Neural cell (in vitro differentiated cells): ENCODE results near the gene CHST6. TPM values are rescaled to one million over a fixed set of nuclear protein-coding genes. Genes with fewer than 3 reads are reported as not detected.

Experiments
- H2AFZ ChIP-seq: fragments of 200-600, 300-800 bp; sonication (generic), shearing (Covaris generic); 2 replicates; pipeline ENCODE4 v1.6.0; 2014; ENCODE audit warnings: low read depth, mild to moderate bottlenecking, antibody characterized with exemption, low read length, moderate library complexity
- H3F3A ChIP-seq: fragments of 200-600 bp; shearing (Covaris generic); 2 replicates; pipeline ENCODE4 v1.6.1; 2016; ENCODE audit warnings: mild to moderate bottlenecking, moderate library complexity, mixed read lengths, antibody characterized with exemption, low read length; ENCODE audit not compliant: insufficient read depth, poor library complexity, severe bottlenecking
- H3K27ac ChIP-seq: fragments of 200-600, 300-800 bp; sonication (generic), shearing (Covaris generic); 2 replicates; pipeline ENCODE4 v1.5.1; 2014; ENCODE audit warnings: mild to moderate bottlenecking, low read length, moderate library complexity
- H3K27me3 ChIP-seq: fragments of 300-800, 200-600 bp; sonication (generic), shearing (Covaris generic); 2 replicates; pipeline ENCODE4 v1.6.0; 2014; ENCODE audit warnings: mild to moderate bottlenecking, low read depth, low read length, moderate library complexity; ENCODE audit not compliant: insufficient read depth
- H3K36me3 ChIP-seq: fragments of 300-800, 200-600 bp; sonication (generic), shearing (Covaris generic); 2 replicates; pipeline ENCODE4 v1.5.1; 2014; ENCODE audit warnings: mild to moderate bottlenecking, antibody characterized with exemption, low read length, moderate library complexity; ENCODE audit not compliant: insufficient read depth
- H3K4me2 ChIP-seq: fragments of 300-800, 200-600 bp; sonication (generic), shearing (Covaris generic); 2 replicates; pipeline ENCODE4 v1.6.0; 2014; ENCODE audit warnings: mild to moderate bottlenecking, low read length
- H3K4me3 ChIP-seq: fragments of 300-800, 200-600 bp; sonication (generic), shearing (Covaris generic); 2 replicates; pipeline ENCODE4 v1.5.1; 2014; ENCODE audit warnings: mild to moderate bottlenecking, low read length, moderate library complexity
- H3K79me2 ChIP-seq: fragments of 200-600 bp; shearing (Covaris generic); replicated peaks from 2 replicates; pipeline ENCODE4 v1.6.0; 2014; ENCODE audit warnings: mild to moderate bottlenecking, low read length, moderate library complexity; ENCODE audit not compliant: insufficient read depth
- H3K9ac ChIP-seq: fragments of 300-800, 200-600 bp; sonication (generic), shearing (Covaris generic); 2 replicates; pipeline ENCODE4 v1.6.1; 2016; ENCODE audit warnings: mild to moderate bottlenecking, low read length, mixed read lengths
- H3K9me2 ChIP-seq: fragments of 200-600 bp; shearing (Covaris generic); 2 replicates; pipeline ENCODE4 v1.6.1; 2016; ENCODE audit warnings: mild to moderate bottlenecking, low read length, mixed read lengths; ENCODE audit not compliant: insufficient read depth
- H3K9me3 ChIP-seq: fragments of 200-600, 300-800 bp; sonication (generic), shearing (Covaris generic); 2 replicates; pipeline ENCODE4 v1.6.1; 2016; ENCODE audit warnings: mild to moderate bottlenecking, mixed run types, low read length, moderate library complexity, mixed read lengths
- H4K20me1 ChIP-seq: fragments of 200-600 bp; shearing (Covaris generic); 2 replicates; pipeline ENCODE4 v1.6.1; 2016; ENCODE audit warnings: mild to moderate bottlenecking, mixed run types; ENCODE audit not compliant: insufficient read depth
- EP300 ChIP-seq: fragments of 450-650 bp; conservative IDR thresholded peaks from 2 replicates; pipeline ENCODE4 v1.6.1; 2014; ENCODE audit warnings: antibody characterized with exemption, mild to moderate bottlenecking, moderate library complexity; ENCODE audit not compliant: poor library complexity, severe bottlenecking
- EZH2 ChIP-seq: fragments of 200-600, 300-800 bp; shearing (Covaris generic), sonication (generic); IDR thresholded peaks from 2 replicates; pipeline ENCODE4 v1.6.1; 2014; ENCODE audit warnings: antibody characterized with exemption, low read length, borderline replicate concordance, mild to moderate bottlenecking; ENCODE audit not compliant: insufficient read depth, poor library complexity, severe bottlenecking
- MXI1 ChIP-seq: fragments of 450-650 bp; conservative IDR thresholded peaks from 2 replicates; pipeline ENCODE4 v1.6.1; 2014; ENCODE audit warnings: antibody characterized with exemption, mild to moderate bottlenecking; ENCODE audit not compliant: poor library complexity, severe bottlenecking
- POLR2AphosphoS5 ChIP-seq: IDR thresholded peaks from 2 replicates; pipeline ENCODE4 v1.6.1; 2012
- RAD21 ChIP-seq: fragments of 450-650 bp; conservative IDR thresholded peaks from 2 replicates; pipeline ENCODE4 v1.6.1; 2014; ENCODE audit warnings: antibody characterized with exemption, mild to moderate bottlenecking, moderate library complexity
- REST ChIP-seq: IDR thresholded peaks from 2 replicates; pipeline ENCODE4 v1.6.1; 2012; ENCODE audit warnings: borderline replicate concordance
- SMC3 ChIP-seq: fragments of 450-650 bp; conservative IDR thresholded peaks from 2 replicates; pipeline ENCODE4 v1.6.1; 2014; ENCODE audit warnings: antibody characterized with exemption, mild to moderate bottlenecking, moderate library complexity; ENCODE audit not compliant: poor library complexity
- TAF1 ChIP-seq: IDR thresholded peaks from 2 replicates; pipeline ENCODE4 v1.6.1; 2012; ENCODE audit warnings: low read depth
- polyA plus RNA-seq: library from polyadenylated mRNA; depleted of rRNA; stranded (reverse); fragments of >200 nt; gene quantifications from 2 replicates; pipeline ENCODE4 v1.2.3, GENCODE V29; 2014
- TF ChIP-seq, protein P1 (sequence below): fragments of 450-650 bp; IDR thresholded peaks from 2 replicates; pipeline ENCODE4 v1.5.1; 2014; ENCODE audit warnings: antibody characterized with exemption, mild to moderate bottlenecking, moderate library complexity; ENCODE audit not compliant: poor library complexity, severe bottlenecking

CHST6 gene
- polyA plus RNA-seq, 1 donor from 2014 or later = 0.02 TPM

- Histone ChIP-seq H3K4me3 (no peak overlapping the region), H3K4me2 (no peak overlapping the region), H2AFZ (no peak overlapping the region), H3K9me2 (no peaks in the 10 kb centered on the region), H3F3A (no peaks in the 10 kb centered on the region), H3K27ac (no peak overlapping the region), H3K36me3 (no peaks in the 10 kb centered on the region), H3K79me2 (peaks cover 55% of the 10 kb centered on the region), H3K27me3 (no peaks in the 10 kb centered on the region), H3K9ac (no peak overlapping the region), H3K9me3 (no peaks in the 10 kb centered on the region), H4K20me1 (no peaks in the 10 kb centered on the region)
- TF ChIP-seq REST (no peak), SMC3 (no peak), TAF1 (no peak), RAD21 (no peak), POLR2AphosphoS5 (no peak)
These were observed 37.2 kb downstream of the CHST6 start for GRCh38 chr16:75458029-75458428.

GRCh38 chr16:75457485-75458021, 37.7 kb downstream of the CHST6 start:
- Histone ChIP-seq H3K79me2 (peaks cover 54% of the 10 kb centered on the region), H3K27me3 (no peaks in the 10 kb centered on the region), H3K36me3 (no peaks in the 10 kb centered on the region), H3K9me2 (no peaks in the 10 kb centered on the region), H3K4me2 (no peak overlapping the region), H4K20me1 (no peaks in the 10 kb centered on the region), H2AFZ (no peak overlapping the region), H3F3A (no peaks in the 10 kb centered on the region), H3K9me3 (no peaks in the 10 kb centered on the region), H3K27ac (no peak overlapping the region), H3K4me3 (no peak overlapping the region), H3K9ac (no peak overlapping the region)
- TF ChIP-seq POLR2AphosphoS5 = no peak
- no peak for TF ChIP-seq MXI1
- TF ChIP-seq REST = no peak
- no peak for TF ChIP-seq SMC3
- no peak for TF ChIP-seq TAF1
- TF ChIP-seq, protein P1, sequence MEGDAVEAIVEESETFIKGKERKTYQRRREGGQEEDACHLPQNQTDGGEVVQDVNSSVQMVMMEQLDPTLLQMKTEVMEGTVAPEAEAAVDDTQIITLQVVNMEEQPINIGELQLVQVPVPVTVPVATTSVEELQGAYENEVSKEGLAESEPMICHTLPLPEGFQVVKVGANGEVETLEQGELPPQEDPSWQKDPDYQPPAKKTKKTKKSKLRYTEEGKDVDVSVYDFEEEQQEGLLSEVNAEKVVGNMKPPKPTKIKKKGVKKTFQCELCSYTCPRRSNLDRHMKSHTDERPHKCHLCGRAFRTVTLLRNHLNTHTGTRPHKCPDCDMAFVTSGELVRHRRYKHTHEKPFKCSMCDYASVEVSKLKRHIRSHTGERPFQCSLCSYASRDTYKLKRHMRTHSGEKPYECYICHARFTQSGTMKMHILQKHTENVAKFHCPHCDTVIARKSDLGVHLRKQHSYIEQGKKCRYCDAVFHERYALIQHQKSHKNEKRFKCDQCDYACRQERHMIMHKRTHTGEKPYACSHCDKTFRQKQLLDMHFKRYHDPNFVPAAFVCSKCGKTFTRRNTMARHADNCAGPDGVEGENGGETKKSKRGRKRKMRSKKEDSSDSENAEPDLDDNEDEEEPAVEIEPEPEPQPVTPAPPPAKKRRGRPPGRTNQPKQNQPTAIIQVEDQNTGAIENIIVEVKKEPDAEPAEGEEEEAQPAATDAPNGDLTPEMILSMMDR = no peak
- TF ChIP-seq EZH2 = no peak
- no peak for TF ChIP-seq RAD21
- no peak for TF ChIP-seq EP300
